ENCODE measurements around the gene ZNF275.

Gene ZNF275

DNA sequence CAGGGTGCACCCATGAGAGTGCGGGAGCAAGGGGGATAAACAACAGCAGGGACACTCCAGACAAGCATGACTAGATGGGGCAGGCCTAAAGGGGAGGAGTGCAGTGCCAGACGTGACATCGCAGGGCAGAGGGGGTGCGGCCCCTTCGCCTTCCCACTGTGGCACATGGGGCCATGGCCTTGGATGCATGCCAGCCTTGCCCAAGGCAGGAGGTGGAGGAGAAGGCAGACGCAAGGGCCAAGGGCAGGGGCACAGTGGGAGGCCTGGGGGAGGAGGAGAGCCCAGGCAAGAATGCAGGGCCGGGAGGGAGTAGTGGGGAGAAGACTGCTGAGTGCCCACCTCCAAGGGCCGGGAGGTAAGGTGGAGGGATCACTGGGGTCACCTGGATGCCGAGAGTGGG is 45.6 kb downstream of the ZNF275 start:
- Histone ChIP-seq H3K4ac (ENCODE audit: low read length) (no peak overlapping the region), H4K91ac (ENCODE audit: low read depth, low read length, poor library complexity) (no peak overlapping the region), H3K27me3 (ENCODE audit: control insufficient read depth in 3 of 3, insufficient read depth in 3 of 3, low read depth in 1 of 3, low read length in 3 of 3) (peaks cover 0 to 3% (median 0%) of the 10 kb centered on the region in 3 experiments), H3K4me1 (ENCODE audit: control insufficient read depth in 2 of 2, insufficient read depth in 1 of 2, low read depth in 1 of 2, low read length in 2 of 2) (peaks cover 0 to 4% of the 10 kb centered on the region in 2 donors), H2BK12ac (ENCODE audit: low read length) (no peak overlapping the region), H4K8ac (ENCODE audit: low read depth, low read length) (no peak overlapping the region), H3K14ac (ENCODE audit: low read length) (no peak overlapping the region), H2BK120ac (ENCODE audit: low read depth, low read length) (no peak overlapping the region), H3K4me2 (ENCODE audit: insufficient read depth, low read length, poor library complexity, severe bottlenecking) (no peak overlapping the region), H3K18ac (ENCODE audit: low read length) (no peak overlapping the region), H3K79me1 (ENCODE audit: low read depth, low read length) (peaks cover 5% of the 10 kb centered on the region), H3K23ac (ENCODE audit: low read depth, low read length, poor library complexity) (no peak overlapping the region), H3K4me3 (ENCODE audit: low read length in 2 of 2) (no peak overlapping the region), H3K9me3 (replicated peaks in 1 of 2; ENCODE audit: control insufficient read depth in 2 of 2, insufficient read depth in 1 of 2, low read depth in 1 of 2, low read length in 2 of 2) (peaks cover 0 to 3% of the 10 kb centered on the region in 2 donors), H2BK5ac (ENCODE audit: low read length) (no peak overlapping the region), H3K27ac (replicated peaks; ENCODE audit: low read length) (no peak overlapping the region), H2AK5ac (ENCODE audit: low read depth, low read length) (no peak overlapping the region), H2BK15ac (ENCODE audit: low read length) (no peak overlapping the region), H2AFZ (ENCODE audit: low read length) (no peak overlapping the region), H3K9ac (ENCODE audit: low read depth, low read length, poor library complexity) (peak overlapping the region; percentile 21), H3K36me3 (replicated peaks in 1 of 2; ENCODE audit: control insufficient read depth in 2 of 2, insufficient read depth in 2 of 2, low read length in 2 of 2) (no peaks in the 10 kb centered on the region)
- no CpG with 5 or more reads among the region's 9 CpGs for WGBS, 2 donors (ENCODE audit: extremely low coverage in 2 of 2, insufficient read length in 2 of 2, insufficient replicate concordance in 1 of 2)
- no peak for DNase-seq (ENCODE audit: low spot score)

DNA sequence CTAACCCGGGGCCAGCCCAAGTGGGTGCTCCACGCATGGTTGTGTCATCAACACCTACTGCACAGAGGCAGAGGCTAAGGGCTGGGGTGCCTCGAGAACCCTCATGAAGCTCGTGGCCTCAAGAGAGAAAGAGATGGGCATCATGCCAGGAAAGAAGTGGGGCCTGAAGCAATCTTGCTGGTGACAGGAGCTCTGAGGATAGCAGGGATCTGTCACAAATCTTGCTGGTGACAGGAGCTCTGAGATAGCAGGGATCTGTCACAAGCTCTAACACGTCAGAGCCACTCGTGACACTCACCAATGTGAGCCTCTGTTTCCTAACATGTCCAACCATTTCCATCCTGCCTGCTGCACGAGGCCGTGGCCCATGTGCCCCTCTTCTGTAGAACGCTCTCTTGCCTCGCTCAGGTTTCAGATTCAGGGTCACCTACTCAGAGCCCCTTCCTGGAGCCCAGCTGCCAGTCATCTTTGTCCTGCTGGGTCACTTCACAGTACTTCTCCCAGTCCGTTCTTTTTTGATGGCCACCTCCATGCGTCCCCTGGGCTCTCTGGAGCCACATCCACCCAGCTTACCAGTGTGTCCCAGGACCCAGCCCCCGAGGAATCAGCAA is 46.1 kb downstream of the ZNF275 start:
- Histone ChIP-seq H3K18ac (ENCODE audit: low read length) (no peak overlapping the region), H3K27ac (replicated peaks; ENCODE audit: low read length) (no peak overlapping the region), H3K4me2 (ENCODE audit: insufficient read depth, low read length, poor library complexity, severe bottlenecking) (no peak overlapping the region), H3K79me1 (ENCODE audit: low read depth, low read length) (peaks cover 5% of the 10 kb centered on the region), H3K9ac (ENCODE audit: low read depth, low read length, poor library complexity) (no peak overlapping the region), H3K36me3 (replicated peaks in 1 of 2; ENCODE audit: control insufficient read depth in 2 of 2, insufficient read depth in 2 of 2, low read length in 2 of 2) (no peaks in the 10 kb centered on the region), H2BK15ac (ENCODE audit: low read length) (no peak overlapping the region), H2BK12ac (ENCODE audit: low read length) (no peak overlapping the region), H3K14ac (ENCODE audit: low read length) (no peak overlapping the region), H3K4me1 (ENCODE audit: control insufficient read depth in 2 of 2, insufficient read depth in 1 of 2, low read depth in 1 of 2, low read length in 2 of 2) (peaks cover 0 to 4% of the 10 kb centered on the region in 2 donors), H3K9me3 (replicated peaks in 1 of 2; ENCODE audit: control insufficient read depth in 2 of 2, insufficient read depth in 1 of 2, low read depth in 1 of 2, low read length in 2 of 2) (peaks cover 0 to 3% of the 10 kb centered on the region in 2 donors), H4K8ac (ENCODE audit: low read depth, low read length) (no peak overlapping the region), H3K23ac (ENCODE audit: low read depth, low read length, poor library complexity) (no peak overlapping the region), H2BK5ac (ENCODE audit: low read length) (no peak overlapping the region), H3K4me3 (ENCODE audit: low read length in 2 of 2) (no peak overlapping the region), H3K27me3 (ENCODE audit: control insufficient read depth in 3 of 3, insufficient read depth in 3 of 3, low read depth in 1 of 3, low read length in 3 of 3) (peaks cover 0 to 3% (median 0%) of the 10 kb centered on the region in 3 experiments), H3K4ac (ENCODE audit: low read length) (no peak overlapping the region), H2AK5ac (ENCODE audit: low read depth, low read length) (no peak overlapping the region), H2BK120ac (ENCODE audit: low read depth, low read length) (no peak overlapping the region), H2AFZ (ENCODE audit: low read length) (no peak overlapping the region), H4K91ac (ENCODE audit: low read depth, low read length, poor library complexity) (no peak overlapping the region)
- no CpG with 5 or more reads among the region's 13 CpGs for WGBS, 2 donors (ENCODE audit: extremely low coverage in 2 of 2, insufficient read length in 2 of 2, insufficient replicate concordance in 1 of 2)
- DNase-seq (ENCODE audit: low spot score) = no peak

DNA sequence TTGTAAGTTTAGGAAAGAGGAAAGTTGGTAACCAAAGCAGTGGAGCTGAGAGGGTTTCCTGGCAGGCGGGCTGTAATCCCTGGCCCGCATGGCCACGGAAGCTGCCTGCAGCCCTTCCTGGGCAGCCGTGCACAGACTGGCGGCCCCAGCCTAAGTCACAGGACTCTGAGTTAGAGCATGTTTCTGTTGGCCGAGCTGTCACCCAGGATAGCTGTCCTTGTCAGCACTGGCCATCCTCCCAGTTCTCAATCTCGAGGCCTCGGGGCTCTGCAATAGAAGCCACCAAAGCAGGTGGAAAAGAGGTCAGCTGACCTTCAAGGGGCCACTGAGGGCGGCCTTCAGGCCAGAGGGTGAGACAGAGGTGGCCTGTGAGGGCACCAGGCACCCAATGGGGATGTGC is 46.7 kb downstream of the ZNF275 start:
- peaks cover 0 to 4% of the 10 kb centered on the region in 2 donors for H3K4me1 ChIP-seq (ENCODE audit: control insufficient read depth in 2 of 2, insufficient read depth in 1 of 2, low read depth in 1 of 2, low read length in 2 of 2)
- no CpG with 5 or more reads among the region's 9 CpGs for WGBS, 2 donors (ENCODE audit: extremely low coverage in 2 of 2, insufficient read length in 2 of 2, insufficient replicate concordance in 1 of 2)
- no peak overlapping the region for H4K8ac ChIP-seq (ENCODE audit: low read depth, low read length)
- H3K4ac ChIP-seq (ENCODE audit: low read length) = no peak overlapping the region
- H2BK12ac ChIP-seq (ENCODE audit: low read length) = no peak overlapping the region
- DNase-seq (ENCODE audit: low spot score) = no peak
- peaks cover 0 to 3% (median 0%) of the 10 kb centered on the region in 3 experiments for H3K27me3 ChIP-seq (ENCODE audit: control insufficient read depth in 3 of 3, insufficient read depth in 3 of 3, low read depth in 1 of 3, low read length in 3 of 3)
- H3K27ac ChIP-seq (replicated peaks; ENCODE audit: low read length) = no peak overlapping the region
- H4K91ac ChIP-seq (ENCODE audit: low read depth, low read length, poor library complexity) = no peak overlapping the region
- no peak overlapping the region for H3K18ac ChIP-seq (ENCODE audit: low read length)
- no peak overlapping the region for H3K9ac ChIP-seq (ENCODE audit: low read depth, low read length, poor library complexity)
- H3K23ac ChIP-seq (ENCODE audit: low read depth, low read length, poor library complexity) = no peak overlapping the region
- H3K4me2 ChIP-seq (ENCODE audit: insufficient read depth, low read length, poor library complexity, severe bottlenecking) = no peak overlapping the region
- H3K79me1 ChIP-seq (ENCODE audit: low read depth, low read length) = peaks cover 5% of the 10 kb centered on the region
- no peaks in the 10 kb centered on the region for H3K36me3 ChIP-seq (replicated peaks in 1 of 2; ENCODE audit: control insufficient read depth in 2 of 2, insufficient read depth in 2 of 2, low read length in 2 of 2)
- H2BK120ac ChIP-seq (ENCODE audit: low read depth, low read length) = no peak overlapping the region
- no peak overlapping the region for H2BK15ac ChIP-seq (ENCODE audit: low read length)
- H2BK5ac ChIP-seq (ENCODE audit: low read length) = no peak overlapping the region
- H3K4me3 ChIP-seq (ENCODE audit: low read length in 2 of 2) = no peak overlapping the region
- peaks cover 0 to 3% of the 10 kb centered on the region in 2 donors for H3K9me3 ChIP-seq (replicated peaks in 1 of 2; ENCODE audit: control insufficient read depth in 2 of 2, insufficient read depth in 1 of 2, low read depth in 1 of 2, low read length in 2 of 2)
- H2AK5ac ChIP-seq (ENCODE audit: low read depth, low read length) = no peak overlapping the region
- H3K14ac ChIP-seq (ENCODE audit: low read length) = no peak overlapping the region
- H2AFZ ChIP-seq (ENCODE audit: low read length) = no peak overlapping the region

DNA sequence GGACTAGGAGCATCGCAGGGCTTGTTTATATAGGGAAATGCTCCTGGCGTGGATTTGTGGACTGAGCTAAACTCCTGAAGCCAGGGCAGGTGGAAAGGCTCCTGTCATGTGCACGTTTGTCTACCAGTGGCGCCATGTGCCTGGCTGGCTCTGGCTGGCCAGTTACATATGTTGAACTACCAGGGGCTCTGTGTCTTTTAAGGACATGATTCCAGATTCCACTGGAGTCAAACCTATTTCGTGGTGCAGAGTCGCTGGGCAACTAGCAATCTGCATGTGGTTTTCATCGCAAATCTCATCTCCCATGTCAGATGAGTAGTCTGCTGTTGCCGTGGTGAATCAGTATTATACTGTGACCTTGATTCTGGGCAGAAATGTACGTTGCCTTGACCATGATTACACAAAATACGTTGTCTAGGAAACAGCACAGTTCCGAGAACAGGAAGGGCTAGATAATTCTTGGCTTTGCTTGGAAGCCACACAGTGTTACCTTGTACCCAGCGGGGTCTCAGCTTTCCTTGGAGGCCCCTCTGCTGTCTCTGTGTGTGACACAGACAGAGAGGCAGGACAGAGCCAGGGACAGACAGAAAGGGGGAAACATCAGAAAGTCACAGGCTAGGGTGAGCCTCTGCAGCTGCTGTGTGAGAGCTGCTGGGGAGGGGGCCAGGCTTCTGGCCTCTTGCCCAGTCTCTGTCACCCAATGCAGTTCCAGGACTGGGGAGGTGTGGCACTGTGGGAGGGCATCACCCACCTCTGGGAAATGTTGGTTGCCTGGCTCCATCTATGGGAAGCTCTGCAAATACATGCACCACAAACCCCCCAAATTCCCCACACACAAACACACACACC is 48.0 kb downstream of the ZNF275 start:
- no peak overlapping the region for H4K91ac ChIP-seq (ENCODE audit: low read depth, low read length, poor library complexity)
- no peak overlapping the region for H3K27ac ChIP-seq (replicated peaks; ENCODE audit: low read length)
- no peak overlapping the region for H2BK120ac ChIP-seq (ENCODE audit: low read depth, low read length)
- no peak overlapping the region for H3K4me2 ChIP-seq (ENCODE audit: insufficient read depth, low read length, poor library complexity, severe bottlenecking)
- H3K9ac ChIP-seq (ENCODE audit: low read depth, low read length, poor library complexity) = no peak overlapping the region
- H3K79me1 ChIP-seq (ENCODE audit: low read depth, low read length) = peaks cover 5% of the 10 kb centered on the region
- no CpG with 5 or more reads among the region's 12 CpGs for WGBS, 2 donors (ENCODE audit: extremely low coverage in 2 of 2, insufficient read length in 2 of 2, insufficient replicate concordance in 1 of 2)
- no peak overlapping the region for H3K23ac ChIP-seq (ENCODE audit: low read depth, low read length, poor library complexity)
- peak; percentile 6 for DNase-seq (ENCODE audit: low spot score)
- H2AFZ ChIP-seq (ENCODE audit: low read length) = peak overlapping the region; percentile 1
- no peak overlapping the region for H3K4ac ChIP-seq (ENCODE audit: low read length)
- H3K9me3 ChIP-seq (replicated peaks in 1 of 2; ENCODE audit: control insufficient read depth in 2 of 2, insufficient read depth in 1 of 2, low read depth in 1 of 2, low read length in 2 of 2) = peaks cover 0 to 3% of the 10 kb centered on the region in 2 donors
- H4K8ac ChIP-seq (ENCODE audit: low read depth, low read length) = no peak overlapping the region
- no peak overlapping the region for H3K4me3 ChIP-seq (ENCODE audit: low read length in 2 of 2)
- H3K27me3 ChIP-seq (ENCODE audit: control insufficient read depth in 3 of 3, insufficient read depth in 3 of 3, low read depth in 1 of 3, low read length in 3 of 3) = peaks cover 0 to 8% (median 0%) of the 10 kb centered on the region in 3 experiments
- peaks cover 0 to 4% of the 10 kb centered on the region in 2 donors for H3K4me1 ChIP-seq (ENCODE audit: control insufficient read depth in 2 of 2, insufficient read depth in 1 of 2, low read depth in 1 of 2, low read length in 2 of 2)
- no peak overlapping the region for H2AK5ac ChIP-seq (ENCODE audit: low read depth, low read length)
- no peak overlapping the region for H2BK15ac ChIP-seq (ENCODE audit: low read length)
- H3K18ac ChIP-seq (ENCODE audit: low read length) = no peak overlapping the region
- no peak overlapping the region for H2BK12ac ChIP-seq (ENCODE audit: low read length)
- no peak overlapping the region for H3K14ac ChIP-seq (ENCODE audit: low read length)
- H3K36me3 ChIP-seq (replicated peaks in 1 of 2; ENCODE audit: control insufficient read depth in 2 of 2, insufficient read depth in 2 of 2, low read length in 2 of 2) = no peaks in the 10 kb centered on the region
- H2BK5ac ChIP-seq (ENCODE audit: low read length) = no peak overlapping the region

Data from neuronal stem cell (in vitro differentiated cells).